CD4-positive, alpha-beta T cell (primary cell): ENCODE measurements around the gene TMPRSS11A. TPM values are rescaled to one million over a fixed set of nuclear protein-coding genes. Genes with fewer than 3 reads are reported as not detected.

Experiments
- ATAC-seq: fragments of 200-7000 bp; cut with Tn5 transposase; one replicate; pipeline ENCODE4 v1.10.0; 2022; ENCODE audit warnings: mild to moderate bottlenecking; ENCODE audit not compliant: poor library complexity
- CTCF ChIA-PET: fragments of 350-600 bp; sonication (Branson Sonifier 250); formaldehyde crosslinking; loops from one replicate; lab custom pipeline; 2021; ENCODE audit warnings: antibody characterized with exemption, inconsistent platforms; lab: Charles Lee
- POLR2A ChIA-PET: fragments of 350-600 bp; sonication (Branson Sonifier 250); formaldehyde crosslinking; loops from one replicate; lab custom pipeline; 2021; ENCODE audit warnings: antibody characterized with exemption, inconsistent platforms; lab: Charles Lee
- DNase-seq, 14 experiments: peaks; one replicate each; pipeline ENCODE4 v3.0.0-alpha.2; 2013 to 2020; ENCODE audit warnings: mixed read lengths in 2 of 14
- H3K27ac ChIP-seq, 2 donors: one replicate each; pipeline versions ENCODE4 v1.5.1 to v1.7.0; 2013; ENCODE audit warnings: low read length in 2 of 2, low read depth in 1 of 2, mild to moderate bottlenecking in 1 of 2
- H3K27me3 ChIP-seq, 2 experiments: 1 replicate in 1 of 2; 2 replicates in 1 of 2; pipeline versions ENCODE4 v1.6.1 to v1.7.0; 2013; ENCODE audit warnings: low read length in 2 of 2, control low read depth in 1 of 2, mild to moderate bottlenecking in 1 of 2, moderate library complexity in 1 of 2; ENCODE audit not compliant: insufficient read depth in 2 of 2, control insufficient read depth in 1 of 2
- H3K36me3 ChIP-seq: one replicate; pipeline ENCODE4 v1.6.1; 2013; ENCODE audit warnings: low read length, control low read depth; ENCODE audit not compliant: insufficient read depth
- H3K4me1 ChIP-seq: one replicate; pipeline ENCODE4 v1.6.1; 2013; ENCODE audit warnings: low read length, control low read depth; ENCODE audit not compliant: insufficient read depth
- H3K4me3 ChIP-seq: one replicate; pipeline ENCODE4 v1.5.1; 2013; ENCODE audit warnings: mild to moderate bottlenecking, low read length, moderate library complexity
- H3K9me3 ChIP-seq, 2 experiments: 1 replicate in 1 of 2; 2 replicates in 1 of 2; pipeline versions ENCODE4 v1.6.1 to v1.7.0; 2013; ENCODE audit warnings: low read length in 2 of 2, mild to moderate bottlenecking in 2 of 2, control low read depth in 1 of 2, moderate library complexity in 1 of 2; ENCODE audit not compliant: control insufficient read depth in 1 of 2, insufficient read depth in 1 of 2
- H3K27ac Mint-ChIP-seq: one replicate; pipeline ENCODE4 v1.8.0; 2020; ENCODE audit warnings: mixed read lengths
- H3K27me3 Mint-ChIP-seq: one replicate; pipeline ENCODE4 v1.8.0; 2021; ENCODE audit warnings: mixed read lengths
- H3K36me3 Mint-ChIP-seq: one replicate; pipeline ENCODE4 v1.8.0; 2021; ENCODE audit warnings: low read depth, mixed read lengths
- H3K4me1 Mint-ChIP-seq: one replicate; pipeline ENCODE4 v1.8.0; 2021; ENCODE audit warnings: low read depth, mixed read lengths
- H3K4me3 Mint-ChIP-seq: one replicate; pipeline ENCODE4 v1.8.0; 2020; ENCODE audit warnings: mild to moderate bottlenecking, mixed read lengths
- H3K9me3 Mint-ChIP-seq: one replicate; pipeline ENCODE4 v1.8.0; 2020; ENCODE audit warnings: mixed read lengths
- intact Hi-C, 2 experiments: fragments of 100-400 bp; cut with DNase I in 1 of 2; cut with micrococcal nuclease in 1 of 2; formaldehyde crosslinking; loops; one replicate each; pipeline versions ENCODE4 v1.15.1 to v1.9.0; 2023 to 2025; cut with DNase I, micrococcal nuclease
- total RNA-seq, 174 experiments: library from RNA in 2 of 174; stranded (reverse) in 2 of 174; gene quantifications; one replicate each; pipeline ENCODE4 v1.2.3 and lab custom pipeline; 2021 to 2026
- TF ChIP-seq, protein P1 (sequence below): fragments of 200-600 bp; IDR thresholded peaks from one replicate; pipeline ENCODE4 v1.8.0; 2022; ENCODE audit warnings: antibody characterized with exemption, mild to moderate bottlenecking

Gene TMPRSS11A
- total RNA-seq, 2 experiments from 2014 or later: not detected

GRCh38 chr4:67912080-67912479 lies 51.2 kb downstream of the TMPRSS11A start:
- Mint-ChIP-seq H3K36me3 (no peaks in the 10 kb centered on the region), H3K27me3 (peaks cover 14% of the 10 kb centered on the region), H3K4me1 (no peaks in the 10 kb centered on the region), H3K27ac (no peak overlapping the region), H3K4me3 (no peak overlapping the region), H3K9me3 (no peaks in the 10 kb centered on the region)
- POLR2A ChIA-PET: no interaction called here
- H3K27me3 ChIP-seq: peaks cover 0 to 6% of the 10 kb centered on the region in 2 experiments
- DNase-seq (no peak), ATAC-seq (no peak)
- CTCF ChIA-PET: no interaction called here
- no peaks in the 10 kb centered on the region for H3K36me3 ChIP-seq
- TF ChIP-seq, protein P1, sequence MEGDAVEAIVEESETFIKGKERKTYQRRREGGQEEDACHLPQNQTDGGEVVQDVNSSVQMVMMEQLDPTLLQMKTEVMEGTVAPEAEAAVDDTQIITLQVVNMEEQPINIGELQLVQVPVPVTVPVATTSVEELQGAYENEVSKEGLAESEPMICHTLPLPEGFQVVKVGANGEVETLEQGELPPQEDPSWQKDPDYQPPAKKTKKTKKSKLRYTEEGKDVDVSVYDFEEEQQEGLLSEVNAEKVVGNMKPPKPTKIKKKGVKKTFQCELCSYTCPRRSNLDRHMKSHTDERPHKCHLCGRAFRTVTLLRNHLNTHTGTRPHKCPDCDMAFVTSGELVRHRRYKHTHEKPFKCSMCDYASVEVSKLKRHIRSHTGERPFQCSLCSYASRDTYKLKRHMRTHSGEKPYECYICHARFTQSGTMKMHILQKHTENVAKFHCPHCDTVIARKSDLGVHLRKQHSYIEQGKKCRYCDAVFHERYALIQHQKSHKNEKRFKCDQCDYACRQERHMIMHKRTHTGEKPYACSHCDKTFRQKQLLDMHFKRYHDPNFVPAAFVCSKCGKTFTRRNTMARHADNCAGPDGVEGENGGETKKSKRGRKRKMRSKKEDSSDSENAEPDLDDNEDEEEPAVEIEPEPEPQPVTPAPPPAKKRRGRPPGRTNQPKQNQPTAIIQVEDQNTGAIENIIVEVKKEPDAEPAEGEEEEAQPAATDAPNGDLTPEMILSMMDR: no peak
- no peak overlapping the region for H3K27ac ChIP-seq
- no peaks in the 10 kb centered on the region for H3K9me3 ChIP-seq
- intact Hi-C loops: no loop called here
- no peak overlapping the region for H3K4me3 ChIP-seq
- no peaks in the 10 kb centered on the region for H3K4me1 ChIP-seq

DNA sequence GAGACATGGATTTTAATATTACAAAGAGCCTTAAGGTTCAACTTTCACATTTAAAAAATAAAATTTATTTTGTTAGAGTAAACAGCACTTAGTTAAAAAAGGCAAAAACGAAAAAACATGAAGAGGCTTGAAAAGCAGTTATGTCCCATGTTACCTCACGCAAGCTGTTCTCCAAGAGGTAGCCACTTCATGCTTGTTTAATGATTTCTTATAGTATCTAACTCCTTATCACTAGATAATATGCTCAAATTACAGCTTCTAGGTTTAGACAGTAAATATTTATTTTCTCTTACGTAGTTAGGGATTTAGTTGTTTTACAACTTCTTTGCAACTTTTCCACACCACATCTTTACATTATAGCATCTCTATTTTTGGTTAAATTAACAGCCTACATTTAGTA lies 51.7 kb downstream of the TMPRSS11A start:
- CTCF ChIA-PET: no interaction called here
- Histone ChIP-seq H3K27me3 (peaks cover 0 to 9% of the 10 kb centered on the region in 2 experiments), H3K4me3 (no peak overlapping the region), H3K4me1 (no peaks in the 10 kb centered on the region), H3K9me3 (no peaks in the 10 kb centered on the region), H3K36me3 (no peaks in the 10 kb centered on the region), H3K27ac (no peak overlapping the region)
- no peak for DNase-seq
- intact Hi-C loops: no loop called here
- Mint-ChIP-seq H3K27ac (no peak overlapping the region), H3K4me1 (no peaks in the 10 kb centered on the region), H3K4me3 (no peak overlapping the region), H3K36me3 (no peaks in the 10 kb centered on the region), H3K9me3 (no peaks in the 10 kb centered on the region), H3K27me3 (peaks cover 14% of the 10 kb centered on the region)
- TF ChIP-seq, protein P1: no peak
- no peak for ATAC-seq
- POLR2A ChIA-PET: interaction anchor here (0.7 kb wide), 1 partner anchor 134 kb away, joined by 3 read pairs; no protein-coding TSS in a partner anchor

GRCh38 chr4:67911141-67911540 lies 52.2 kb downstream of the TMPRSS11A start:
- Mint-ChIP-seq H3K9me3 (peaks cover under 1% of the 10 kb centered on the region), H3K4me1 (no peaks in the 10 kb centered on the region), H3K27me3 (peaks cover 14% of the 10 kb centered on the region), H3K36me3 (no peaks in the 10 kb centered on the region), H3K4me3 (no peak overlapping the region), H3K27ac (no peak overlapping the region)
- TF ChIP-seq, protein P1: no peak
- Histone ChIP-seq H3K4me3 (no peak overlapping the region), H3K9me3 (no peaks in the 10 kb centered on the region), H3K4me1 (no peaks in the 10 kb centered on the region), H3K27ac (no peak overlapping the region), H3K36me3 (no peaks in the 10 kb centered on the region), H3K27me3 (peaks cover 0 to 13% of the 10 kb centered on the region in 2 experiments)
- intact Hi-C loops: no loop called here
- no peak for DNase-seq
- CTCF ChIA-PET: no interaction called here
- no peak for ATAC-seq
- POLR2A ChIA-PET: interaction anchor here (0.7 kb wide), 1 partner anchor 134 kb away, joined by 3 read pairs; no protein-coding TSS in a partner anchor
